Cardiac muscle cell (in vitro differentiated cells and primary cell): Measurements from ENCODE around the gene CCDC188. TPM values are rescaled to one million over a fixed set of nuclear protein-coding genes. Genes with fewer than 3 reads are reported as not detected.

Source experiments
- DNase-seq, 2 donors: peaks; one replicate each; pipeline versions ENCODE4 v3.0.0 to v3.0.0-alpha.2; 2010 to 2017; ENCODE audit warnings: low read depth in 1 of 2, low spot score in 1 of 2
- H3K27ac ChIP-seq: fragments of 200-600 bp; sonication (generic); 2 replicates; pipeline ENCODE4 v1.5.1; 2016
- H3K27me3 ChIP-seq: fragments of 200-600 bp; sonication (generic); 2 replicates; pipeline ENCODE4 v1.6.0; 2016; ENCODE audit warnings: control low read depth
- H3K36me3 ChIP-seq: fragments of 200-600 bp; sonication (generic); 2 replicates; pipeline ENCODE4 v1.5.1; 2016; ENCODE audit warnings: control low read depth
- H3K4me1 ChIP-seq: fragments of 200-600 bp; sonication (generic); 2 replicates; pipeline ENCODE4 v1.8.1; 2017; ENCODE audit warnings: low read depth, mild to moderate bottlenecking, mixed run types
- H3K4me3 ChIP-seq: fragments of 200-600 bp; sonication (generic); 2 replicates; pipeline ENCODE4 v1.5.1; 2016; ENCODE audit warnings: mild to moderate bottlenecking
- H3K9me3 ChIP-seq: fragments of 200-600 bp; sonication (generic); 2 replicates; pipeline ENCODE4 v1.5.1; 2017; ENCODE audit warnings: low read depth, mild to moderate bottlenecking, control low read depth
- CTCF ChIP-seq: IDR thresholded peaks from 2 replicates; pipeline ENCODE4 v1.5.1; 2012; ENCODE audit warnings: low read depth, mild to moderate bottlenecking, low read length
- polyA plus RNA-seq: library from polyadenylated mRNA; unstranded; fragments of >200 nt; fragmentation: Nextera tagmentation; extraction: Ambion mirVana; gene quantifications from 2 replicates; pipeline ENCODE4 v1.2.1, GENCODE V29; 2016
- total RNA-seq: library from RNA; depleted of rRNA; stranded (reverse); fragments of >200 nt; gene quantifications from 2 replicates; pipeline ENCODE4 v1.2.3, GENCODE V29; 2016

CCDC188 gene
- total and polyA plus RNA-seq, 2 experiments from 2014 or later = not detected

DNA sequence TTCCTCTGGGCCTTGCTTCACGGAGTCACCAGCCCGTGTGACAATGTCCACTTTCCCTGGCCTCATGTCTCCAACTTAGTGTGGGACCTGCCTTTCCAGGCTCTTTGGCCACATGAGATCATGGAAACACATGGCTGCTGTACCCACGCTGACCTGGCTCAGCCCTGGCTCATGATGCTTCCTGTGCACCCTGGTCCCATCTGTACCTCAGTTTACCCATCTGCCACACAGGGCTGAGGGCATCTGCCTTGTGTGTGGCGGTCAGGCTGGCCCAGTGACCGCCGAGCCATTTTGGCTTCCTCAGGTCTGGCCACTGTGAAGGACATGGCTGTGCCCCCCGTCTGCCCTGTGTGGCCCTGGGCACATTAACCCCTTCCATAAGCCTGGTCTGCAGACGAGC, 32.2 kb upstream of the CCDC188 start:
- Histone ChIP-seq H3K36me3 (no peaks in the 10 kb centered on the region), H3K9me3 (no peaks in the 10 kb centered on the region), H3K4me1 (peaks cover 3% of the 10 kb centered on the region), H3K27me3 (no peaks in the 10 kb centered on the region), H3K4me3 (no peak overlapping the region), H3K27ac (no peak overlapping the region)
- DNase-seq = no peak
- TF ChIP-seq CTCF = no peak

DNA sequence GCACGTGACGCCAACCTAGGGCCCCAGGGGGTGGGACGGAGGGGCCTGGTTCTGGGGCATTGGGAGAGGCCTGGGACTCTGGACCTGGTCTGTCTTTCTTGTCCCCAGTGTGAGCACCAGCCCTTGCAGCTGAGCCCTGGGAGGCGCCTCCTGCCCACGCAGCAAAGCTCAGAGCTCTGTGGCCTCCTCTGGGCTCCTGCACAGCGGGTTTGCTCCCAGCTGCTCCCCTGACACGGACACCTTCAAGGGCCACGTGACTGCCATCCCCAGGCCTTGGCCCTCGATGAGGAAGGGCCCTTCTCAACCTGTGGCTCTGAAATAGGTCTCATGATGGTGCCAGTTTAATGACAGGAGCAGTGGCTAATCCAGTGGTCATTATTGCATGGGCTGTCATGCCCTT, 31.5 kb upstream of the CCDC188 start:
- no peaks in the 10 kb centered on the region for H3K9me3 ChIP-seq
- H3K27me3 ChIP-seq = no peaks in the 10 kb centered on the region
- no peak overlapping the region for H3K4me3 ChIP-seq
- no peak for TF ChIP-seq CTCF
- H3K4me1 ChIP-seq = peaks cover 3% of the 10 kb centered on the region
- H3K36me3 ChIP-seq = no peaks in the 10 kb centered on the region
- no peak for DNase-seq
- no peak overlapping the region for H3K27ac ChIP-seq

DNA sequence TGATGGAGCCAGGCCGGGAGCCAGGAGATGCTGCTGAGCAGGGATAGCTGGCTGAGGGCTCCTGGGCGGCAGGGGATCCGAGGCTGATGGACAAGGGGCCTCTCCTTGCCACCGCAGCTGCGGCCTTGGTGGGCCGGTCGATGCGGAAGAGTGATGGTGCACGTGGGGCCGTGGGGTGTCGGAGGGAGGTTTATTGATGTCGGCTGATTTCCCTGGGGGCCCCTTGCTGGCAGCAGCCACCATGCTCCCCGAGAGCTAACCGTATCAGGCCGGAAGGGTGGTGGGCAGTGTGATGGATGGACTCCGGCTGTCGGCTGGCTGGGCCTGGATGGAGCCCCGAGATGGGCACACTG, 31.0 kb upstream of the CCDC188 start:
- Histone ChIP-seq H3K4me1 (peaks cover 3% of the 10 kb centered on the region), H3K4me3 (no peak overlapping the region), H3K27ac (no peak overlapping the region), H3K27me3 (no peaks in the 10 kb centered on the region), H3K36me3 (no peaks in the 10 kb centered on the region), H3K9me3 (no peaks in the 10 kb centered on the region)
- no peak for DNase-seq
- no peak for TF ChIP-seq CTCF

DNA sequence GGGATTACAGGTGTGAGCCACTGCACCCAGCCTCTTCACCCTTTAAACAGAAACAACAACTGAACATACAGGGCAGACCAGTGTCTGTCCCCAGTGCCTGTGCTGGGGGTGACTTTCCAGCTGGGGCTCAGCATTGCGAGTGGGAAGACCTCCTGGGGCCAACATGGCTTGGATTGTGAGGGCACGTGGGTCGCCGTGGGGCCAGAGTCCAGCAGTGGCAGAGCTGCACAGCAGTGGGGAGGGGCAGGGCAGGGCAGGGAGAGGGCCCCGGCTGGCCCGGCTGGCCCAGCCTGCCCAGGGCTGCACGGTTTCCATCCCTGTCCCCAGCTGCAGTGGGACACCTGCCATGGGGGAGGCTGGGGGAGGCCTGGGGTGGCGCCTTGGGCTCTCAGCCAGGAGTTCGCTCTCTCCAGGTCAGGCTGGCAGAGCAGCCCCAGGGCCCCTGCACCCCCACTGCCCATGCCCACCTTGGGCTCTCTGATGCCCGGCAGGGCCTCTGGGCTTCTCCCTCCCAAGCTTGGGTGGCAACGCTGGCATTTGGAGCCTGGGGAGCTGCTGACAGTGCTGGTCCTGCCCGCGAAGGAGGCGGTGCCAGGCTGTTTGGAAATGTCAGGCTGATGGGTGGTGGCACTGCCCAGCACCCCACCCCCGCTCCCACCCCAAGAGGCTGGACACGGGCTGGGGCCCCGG, 30.5 kb upstream of the CCDC188 start:
- no peak for TF ChIP-seq CTCF

GRCh38 chr22:20180640-20181039, 29.8 kb upstream of the CCDC188 start:
- peaks cover 1% of the 10 kb centered on the region for H3K4me1 ChIP-seq
- no peaks in the 10 kb centered on the region for H3K36me3 ChIP-seq
- H3K27me3 ChIP-seq = no peaks in the 10 kb centered on the region
- no peak for DNase-seq
- H3K4me3 ChIP-seq = no peak overlapping the region
- no peaks in the 10 kb centered on the region for H3K9me3 ChIP-seq
- no peak overlapping the region for H3K27ac ChIP-seq
- peak; percentile 2 for TF ChIP-seq CTCF

More for the DNA sequence above, 30.5 kb upstream of the CCDC188 start:
- no peaks in the 10 kb centered on the region for H3K27me3 ChIP-seq
- no peak for DNase-seq
- H3K9me3 ChIP-seq = no peaks in the 10 kb centered on the region
- H3K4me1 ChIP-seq = peaks cover 3% of the 10 kb centered on the region
- H3K4me3 ChIP-seq = no peak overlapping the region
- no peaks in the 10 kb centered on the region for H3K36me3 ChIP-seq
- H3K27ac ChIP-seq = no peak overlapping the region
